GM10266 (cell line): ENCODE results near the gene AKR1C2.
"Not testable (repeated sequence)": the region's sequence is repeated elsewhere in the genome, so short reads cannot be mapped to it uniquely, and the experiment has no call there.

Experiments
- DNase-seq: peaks from one replicate; pipeline ENCODE4 v3.0.0; 2012; ENCODE audit errors: extremely low spot score
- CTCF ChIP-seq: IDR thresholded peaks from 2 replicates; pipeline ENCODE4 v1.5.1; 2012; ENCODE audit warnings: mild to moderate bottlenecking, low read depth; ENCODE audit not compliant: control insufficient read depth, insufficient read depth; ENCODE audit errors: missing control alignments

AKR1C2 gene

GRCh38 chr10:5034588-5034987 lies 30.9 kb upstream of the AKR1C2 start:
- DNase-seq: no peak
- TF ChIP-seq CTCF: no peak

- no peak for TF ChIP-seq CTCF
- no peak for DNase-seq
Observed at GRCh38 chr10:5033061-5033778, 29.6 kb upstream of the AKR1C2 start.

- DNase-seq: not testable (repeated sequence)
Observed at GRCh38 chr10:5032444-5032843, 28.8 kb upstream of the AKR1C2 start.

GRCh38 chr10:5031588-5031987 lies 27.9 kb upstream of the AKR1C2 start:
- DNase-seq: not testable (repeated sequence)

GRCh38 chr10:5030989-5031388 lies 27.3 kb upstream of the AKR1C2 start:
- no peak for DNase-seq
- TF ChIP-seq CTCF: no peak

- not testable (repeated sequence) for DNase-seq
Observed at GRCh38 chr10:5025461-5025881, 21.8 kb upstream of the AKR1C2 start.

- TF ChIP-seq CTCF: no peak
- DNase-seq: no peak
Observed at GRCh38 chr10:5023177-5023805, 19.6 kb upstream of the AKR1C2 start.

- DNase-seq: not testable (repeated sequence)
Observed at GRCh38 chr10:5021624-5022290, 18.1 kb upstream of the AKR1C2 start.

GRCh38 chr10:5019770-5020612 lies 16.3 kb upstream of the AKR1C2 start:
- DNase-seq: not testable (repeated sequence)

GRCh38 chr10:5018671-5019277 lies 15.1 kb upstream of the AKR1C2 start:
- not testable (repeated sequence) for DNase-seq
